IgD-negative memory B cell (primary cell): ENCODE measurements around the gene LTC4S. TPM values are rescaled to one million over a fixed set of nuclear protein-coding genes. Genes with fewer than 3 reads are reported as not detected.

ENCODE experiments used
- H3K27ac Mint-ChIP-seq, 3 donors: one replicate each; pipeline ENCODE4 v1.8.0; 2020 to 2022; ENCODE audit warnings: mild to moderate bottlenecking in 3 of 3, mixed read lengths in 3 of 3, moderate library complexity in 1 of 3
- H3K27me3 Mint-ChIP-seq: one replicate; pipeline ENCODE4 v1.8.0; 2021; ENCODE audit warnings: mixed read lengths
- H3K36me3 Mint-ChIP-seq: one replicate; pipeline ENCODE4 v1.8.0; 2020; ENCODE audit warnings: mild to moderate bottlenecking, mixed read lengths
- H3K4me1 Mint-ChIP-seq, 3 donors: one replicate each; pipeline ENCODE4 v1.8.0; 2020 to 2022; ENCODE audit warnings: mixed read lengths in 3 of 3, mild to moderate bottlenecking in 1 of 3
- H3K4me3 Mint-ChIP-seq, 4 donors: one replicate each; pipeline ENCODE4 v1.8.0; 2020 to 2022; ENCODE audit warnings: mild to moderate bottlenecking in 4 of 4, mixed read lengths in 4 of 4, moderate library complexity in 3 of 4
- H3K9me3 Mint-ChIP-seq, 3 donors: one replicate each; pipeline ENCODE4 v1.8.0; 2020 to 2021; ENCODE audit warnings: mixed read lengths in 3 of 3, mild to moderate bottlenecking in 1 of 3
- polyA plus RNA-seq: library from polyadenylated mRNA; unstranded; fragments of 300-500 nt; fragmentation: Illumina TruSeq; gene quantifications from one replicate; pipeline ENCODE4 v1.2.3, GENCODE V29; 2021

LTC4S gene
- polyA plus RNA-seq, 1 donor from 2014 or later: 0.80 TPM

DNA sequence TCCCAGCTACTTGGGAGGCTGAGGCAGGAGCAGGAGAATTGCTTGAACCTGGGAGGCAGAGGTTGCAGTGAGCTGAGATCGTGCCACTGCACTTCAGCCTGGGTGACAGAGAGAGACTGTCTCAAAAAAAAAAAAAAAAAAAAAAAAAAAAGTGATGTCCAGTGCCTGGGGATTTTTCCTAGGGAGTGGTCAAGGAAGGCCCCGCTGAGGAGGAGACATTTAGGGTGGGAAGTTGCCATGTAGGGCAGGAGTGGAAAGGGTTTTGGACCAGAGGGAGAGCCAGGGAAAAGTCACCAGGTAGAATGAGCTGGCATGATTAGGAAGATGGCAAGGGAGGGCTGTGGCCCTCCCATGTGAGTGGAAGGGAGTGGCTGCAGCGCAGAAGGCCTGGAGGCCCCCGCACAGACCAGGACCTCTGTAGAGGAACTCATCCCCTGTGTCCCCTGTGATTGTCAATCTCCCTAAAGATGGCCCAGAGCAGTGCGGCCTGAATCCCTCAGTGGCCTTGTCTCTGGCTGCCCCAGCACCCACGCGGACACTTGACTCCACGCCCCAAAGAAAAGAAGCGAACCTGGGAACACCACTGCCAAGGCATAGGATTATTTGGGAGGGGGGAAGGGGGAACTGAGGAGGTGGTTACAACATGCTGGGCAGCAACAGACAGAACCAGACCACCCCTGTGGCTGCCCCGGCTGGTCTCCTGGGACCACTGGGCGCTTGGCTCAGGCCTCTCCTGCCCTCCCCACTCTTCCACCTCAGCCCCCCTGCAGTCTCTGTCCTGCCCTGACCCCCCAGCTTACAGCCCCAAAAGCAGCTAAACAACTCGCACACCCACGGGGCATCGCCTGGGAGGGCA lies 24.3 kb downstream of the LTC4S start:
- H3K36me3 Mint-ChIP-seq: no peaks in the 10 kb centered on the region

DNA sequence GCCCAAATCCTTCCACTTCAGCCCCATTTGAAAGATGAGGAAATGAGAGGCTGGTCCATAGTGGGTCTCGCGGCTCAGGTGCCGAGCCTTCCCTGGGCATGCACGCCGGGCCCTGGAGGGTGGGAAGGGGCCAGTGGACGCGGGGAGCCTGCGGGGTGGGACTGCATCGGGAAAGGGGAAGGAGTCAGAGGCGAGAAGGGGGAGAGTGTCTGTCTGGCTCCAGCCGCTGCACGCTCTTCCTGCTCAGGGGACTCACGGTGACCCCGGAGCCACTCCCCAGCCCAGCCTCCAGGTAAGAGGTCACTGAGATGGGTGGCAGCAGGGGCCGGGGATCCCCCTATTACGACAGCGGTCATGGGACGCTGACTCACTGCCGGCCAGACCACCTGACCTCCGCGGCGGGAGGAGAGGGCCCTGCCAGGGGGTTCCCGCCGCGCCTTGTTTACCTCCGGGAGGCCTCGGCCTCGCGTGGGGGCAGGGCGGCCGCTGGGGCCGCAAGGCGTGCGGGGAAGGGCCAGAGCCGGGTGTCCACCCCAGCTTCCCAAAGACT lies 25.0 kb downstream of the LTC4S start:
- Mint-ChIP-seq H3K27me3 (no peaks in the 10 kb centered on the region), H3K4me1 (peaks cover 13 to 29% (median 19%) of the 10 kb centered on the region in 3 donors), H3K27ac (peak overlapping the region; percentile 97 to 100 (median 100)), H3K9me3 (no peaks in the 10 kb centered on the region), H3K36me3 (no peaks in the 10 kb centered on the region), H3K4me3 (peak overlapping the region; percentile 80 to 95 (median 94))

More for the DNA sequence above, 24.3 kb downstream of the LTC4S start:
- no peaks in the 10 kb centered on the region for H3K9me3 Mint-ChIP-seq
- peak overlapping the region; percentile 97 to 100 (median 100) for H3K27ac Mint-ChIP-seq
- H3K4me3 Mint-ChIP-seq: peak overlapping the region; percentile 80 to 95 (median 94)
- H3K27me3 Mint-ChIP-seq: no peaks in the 10 kb centered on the region
- peaks cover 13 to 27% (median 19%) of the 10 kb centered on the region in 3 donors for H3K4me1 Mint-ChIP-seq

DNA sequence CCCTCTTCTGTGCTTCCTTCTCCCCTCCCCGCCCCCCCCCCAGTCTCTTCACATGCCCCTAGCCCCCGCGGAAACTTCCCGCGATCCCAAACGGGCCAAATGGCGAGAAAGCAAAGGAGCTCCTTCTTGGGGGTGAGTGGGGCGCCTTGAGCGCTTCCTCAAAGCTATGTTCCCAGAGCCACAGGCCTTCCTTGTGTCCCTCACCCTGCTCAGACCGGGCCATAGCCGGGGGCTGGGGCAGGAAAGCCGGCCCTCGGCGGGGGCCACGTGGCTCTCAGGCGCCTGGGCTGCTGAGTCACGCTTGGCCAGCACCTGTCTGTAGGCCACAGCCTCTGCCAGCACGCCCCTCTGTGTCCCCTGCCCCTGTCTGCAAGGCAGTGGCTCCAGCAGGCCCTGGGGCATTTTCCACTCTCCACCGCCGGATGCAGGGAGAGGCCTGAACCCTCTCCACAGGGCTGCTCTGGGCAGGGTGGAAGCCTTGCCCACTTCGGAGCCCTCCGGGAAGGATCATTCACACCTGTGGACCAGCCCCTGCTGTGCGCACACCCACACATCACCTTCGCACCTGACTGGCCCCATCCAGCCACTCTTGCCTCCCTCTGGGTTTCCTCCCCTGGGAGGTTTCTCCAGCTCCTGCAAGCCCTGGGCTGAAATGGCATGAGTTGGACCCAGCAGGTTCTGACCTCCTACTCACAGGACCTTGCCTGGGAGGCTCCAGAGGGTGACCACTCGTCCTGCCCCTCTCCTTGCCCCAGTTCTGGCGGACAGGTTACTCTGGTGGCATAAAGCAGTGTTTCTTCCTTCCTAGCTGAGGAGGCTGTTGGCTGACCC lies 25.7 kb downstream of the LTC4S start:
- peaks cover 13 to 30% (median 17%) of the 10 kb centered on the region in 3 donors for H3K4me1 Mint-ChIP-seq
- H3K27me3 Mint-ChIP-seq: no peaks in the 10 kb centered on the region
- H3K4me3 Mint-ChIP-seq: peak overlapping the region; percentile 75 to 94 (median 90)
- H3K27ac Mint-ChIP-seq: peak overlapping the region; percentile 97 to 100 (median 100)
- H3K36me3 Mint-ChIP-seq: no peaks in the 10 kb centered on the region
- no peaks in the 10 kb centered on the region for H3K9me3 Mint-ChIP-seq

DNA sequence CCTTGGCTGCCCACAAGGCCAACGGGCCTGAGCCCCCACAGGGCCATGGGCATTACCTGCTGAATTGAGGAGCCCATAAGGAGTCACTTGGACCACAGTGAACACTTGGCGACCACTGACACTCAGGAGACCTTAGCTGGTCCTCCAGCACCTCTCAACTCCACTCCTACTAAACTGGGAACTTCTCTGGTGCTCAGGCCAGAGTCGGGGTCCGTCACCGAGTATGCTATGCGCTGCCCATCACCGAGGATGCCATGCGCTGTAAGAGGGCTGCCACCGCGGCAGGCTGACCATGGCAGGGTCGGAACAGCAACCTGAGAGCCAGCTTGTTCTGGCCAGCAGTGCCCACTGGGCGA lies 26.3 kb downstream of the LTC4S start:
- Mint-ChIP-seq H3K4me3 (peak overlapping the region; percentile 75 to 94 (median 90)), H3K27ac (peak overlapping the region; percentile 97 to 100 (median 100)), H3K4me1 (peaks cover 13 to 33% (median 15%) of the 10 kb centered on the region in 3 donors), H3K27me3 (no peaks in the 10 kb centered on the region), H3K9me3 (no peaks in the 10 kb centered on the region), H3K36me3 (no peaks in the 10 kb centered on the region)

DNA sequence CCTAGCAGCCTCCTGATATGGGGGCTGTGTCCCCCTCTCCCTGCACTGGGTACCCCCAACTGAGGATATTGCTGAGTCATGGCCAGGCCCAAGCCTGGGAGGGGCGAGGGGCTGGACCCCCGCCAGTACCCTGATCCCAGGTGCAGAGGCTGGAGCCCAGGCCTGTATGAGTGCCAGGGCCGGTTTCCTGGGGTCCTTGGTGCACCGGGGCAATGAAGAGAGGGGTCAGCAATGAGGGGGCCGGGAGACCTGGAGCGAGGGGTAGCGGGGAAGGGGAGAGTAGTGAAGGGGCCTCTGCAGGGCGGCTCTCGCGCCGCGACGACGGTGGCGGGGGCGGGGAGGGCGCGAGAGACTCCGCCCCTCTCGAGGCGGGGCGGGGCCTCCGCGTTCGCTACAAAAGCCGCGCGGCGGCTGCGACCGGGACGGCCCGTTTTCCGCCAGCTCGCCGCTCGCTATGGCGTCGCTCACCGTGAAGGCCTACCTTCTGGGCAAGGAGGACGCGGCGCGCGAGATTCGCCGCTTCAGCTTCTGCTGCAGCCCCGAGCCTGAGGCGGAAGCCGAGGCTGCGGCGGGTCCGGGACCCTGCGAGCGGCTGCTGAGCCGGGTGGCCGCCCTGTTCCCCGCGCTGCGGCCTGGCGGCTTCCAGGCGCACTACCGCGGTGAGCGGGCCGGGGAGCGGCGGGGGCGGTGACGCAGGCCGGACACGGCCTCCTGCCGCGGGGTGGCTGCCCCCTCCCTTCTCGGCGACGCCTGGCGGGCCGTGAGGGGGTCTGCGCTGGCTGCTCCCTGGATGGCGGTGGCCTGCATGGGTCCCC lies 26.9 kb downstream of the LTC4S start, which contains the start of gene SQSTM1:
Gene SQSTM1, plus strand, starts transcription at position 423 of the 815 bp plus-strand sequence. Its CDS starts 32 bp downstream, at position 455.
- Mint-ChIP-seq H3K9me3 (no peaks in the 10 kb centered on the region), H3K27me3 (no peaks in the 10 kb centered on the region), H3K4me1 (peaks cover 13 to 32% (median 18%) of the 10 kb centered on the region in 3 donors), H3K27ac (peak within 1 kb of the TSS; percentile 99 to 100 (median 100)), H3K4me3 (peak within 1 kb of the TSS; percentile 96 to 99 (median 97)), H3K36me3 (no peaks in the 10 kb centered on the region)

DNA sequence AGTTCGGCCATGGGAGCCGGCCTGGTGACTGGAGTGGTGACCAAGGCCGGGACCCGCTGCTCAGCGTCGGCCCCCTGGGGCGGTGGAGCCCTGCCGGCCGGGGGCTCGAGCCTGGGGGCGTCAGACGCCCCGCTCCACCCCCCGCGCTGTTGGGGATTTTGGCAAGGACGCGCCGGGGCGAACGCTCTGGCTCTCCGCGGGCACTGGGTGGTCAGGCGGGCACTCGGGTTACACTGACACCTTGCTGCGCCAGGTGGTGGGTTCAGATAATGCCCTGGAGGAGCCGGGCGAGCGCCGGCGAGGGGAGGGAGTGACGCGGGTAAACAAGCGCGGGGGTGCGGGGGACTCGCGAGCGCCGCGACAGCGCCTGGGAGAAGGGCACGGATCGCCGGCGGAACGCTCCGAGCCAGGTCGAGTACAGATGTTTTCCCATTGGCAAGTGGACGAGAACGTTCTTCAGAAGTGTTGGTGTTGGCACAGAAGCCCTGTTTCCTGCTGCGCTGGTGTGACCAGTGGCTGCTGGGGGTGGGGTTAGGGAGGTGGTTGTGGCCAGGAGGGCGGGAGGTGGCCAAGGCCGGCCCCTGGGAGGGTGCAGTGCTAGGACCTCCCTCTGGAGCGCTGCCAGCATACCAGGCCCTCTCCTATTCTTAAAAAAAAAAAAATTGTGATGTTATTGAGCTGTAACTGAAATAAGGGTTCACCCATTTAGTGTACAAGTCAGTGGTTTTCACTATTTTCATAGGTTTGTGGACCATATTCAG lies 27.7 kb downstream of the LTC4S start:
- H3K4me1 Mint-ChIP-seq: peaks cover 13 to 30% (median 18%) of the 10 kb centered on the region in 3 donors
- no peaks in the 10 kb centered on the region for H3K36me3 Mint-ChIP-seq
- H3K9me3 Mint-ChIP-seq: no peaks in the 10 kb centered on the region
- H3K4me3 Mint-ChIP-seq: peak overlapping the region; percentile 96 to 99 (median 97)
- H3K27ac Mint-ChIP-seq: peak overlapping the region; percentile 99 to 100 (median 100)
- no peaks in the 10 kb centered on the region for H3K27me3 Mint-ChIP-seq

DNA sequence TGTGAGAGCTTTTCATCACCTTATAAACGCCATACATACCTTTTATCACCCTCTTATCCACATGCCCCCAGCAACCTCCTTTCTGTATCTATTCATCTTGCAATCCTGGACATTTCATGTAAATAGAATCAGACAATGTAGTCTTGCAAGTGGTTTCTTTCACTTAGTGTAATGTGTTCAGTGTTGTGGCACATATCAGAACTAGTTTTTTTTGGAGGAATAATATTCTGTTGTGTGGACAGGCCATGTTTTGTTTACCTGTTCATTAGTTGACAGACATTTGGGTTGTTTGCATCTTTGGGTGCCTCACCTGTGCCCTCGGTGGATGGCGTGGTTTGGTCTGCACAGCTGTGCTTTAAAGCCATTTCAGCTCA lies 28.3 kb downstream of the LTC4S start:
- no peaks in the 10 kb centered on the region for H3K9me3 Mint-ChIP-seq
- H3K4me1 Mint-ChIP-seq: peaks cover 15 to 30% (median 18%) of the 10 kb centered on the region in 3 donors
- H3K27ac Mint-ChIP-seq: peak overlapping the region; percentile 99 to 100 (median 100)
- H3K36me3 Mint-ChIP-seq: no peaks in the 10 kb centered on the region
- H3K27me3 Mint-ChIP-seq: no peaks in the 10 kb centered on the region
- peak overlapping the region; percentile 96 to 99 (median 97) for H3K4me3 Mint-ChIP-seq

DNA sequence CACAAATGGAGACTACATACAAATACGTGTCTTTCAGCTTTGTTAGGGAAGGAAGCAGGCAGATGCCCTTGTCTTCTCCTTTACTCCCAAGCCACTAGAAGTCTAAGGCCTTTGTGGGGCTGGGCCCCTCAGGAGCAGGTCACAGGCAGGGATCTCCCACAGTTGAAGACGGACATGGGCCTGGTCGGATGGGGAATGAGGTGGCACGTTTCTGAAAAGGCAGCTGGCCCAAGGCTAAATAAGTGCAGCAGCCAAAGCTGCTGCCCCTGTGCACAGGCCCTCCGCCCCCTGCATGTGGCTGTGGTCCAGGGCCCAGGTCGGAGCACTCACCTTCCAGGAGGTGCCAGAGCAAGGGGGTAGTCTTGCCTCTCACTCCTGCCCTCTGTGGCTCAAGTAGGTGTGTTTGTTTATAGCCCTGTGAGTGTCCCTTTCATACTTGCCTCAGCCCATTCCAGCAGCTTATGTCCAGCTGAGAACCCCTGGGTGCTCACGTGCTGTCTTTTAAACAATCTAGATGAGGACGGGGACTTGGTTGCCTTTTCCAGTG lies 28.7 kb downstream of the LTC4S start:
- Mint-ChIP-seq H3K9me3 (no peaks in the 10 kb centered on the region), H3K4me1 (peaks cover 13 to 30% (median 18%) of the 10 kb centered on the region in 3 donors), H3K4me3 (peak overlapping the region; percentile 25 to 99 (median 96)), H3K36me3 (no peaks in the 10 kb centered on the region), H3K27me3 (no peaks in the 10 kb centered on the region), H3K27ac (peak overlapping the region; percentile 99 to 100 (median 100))

DNA sequence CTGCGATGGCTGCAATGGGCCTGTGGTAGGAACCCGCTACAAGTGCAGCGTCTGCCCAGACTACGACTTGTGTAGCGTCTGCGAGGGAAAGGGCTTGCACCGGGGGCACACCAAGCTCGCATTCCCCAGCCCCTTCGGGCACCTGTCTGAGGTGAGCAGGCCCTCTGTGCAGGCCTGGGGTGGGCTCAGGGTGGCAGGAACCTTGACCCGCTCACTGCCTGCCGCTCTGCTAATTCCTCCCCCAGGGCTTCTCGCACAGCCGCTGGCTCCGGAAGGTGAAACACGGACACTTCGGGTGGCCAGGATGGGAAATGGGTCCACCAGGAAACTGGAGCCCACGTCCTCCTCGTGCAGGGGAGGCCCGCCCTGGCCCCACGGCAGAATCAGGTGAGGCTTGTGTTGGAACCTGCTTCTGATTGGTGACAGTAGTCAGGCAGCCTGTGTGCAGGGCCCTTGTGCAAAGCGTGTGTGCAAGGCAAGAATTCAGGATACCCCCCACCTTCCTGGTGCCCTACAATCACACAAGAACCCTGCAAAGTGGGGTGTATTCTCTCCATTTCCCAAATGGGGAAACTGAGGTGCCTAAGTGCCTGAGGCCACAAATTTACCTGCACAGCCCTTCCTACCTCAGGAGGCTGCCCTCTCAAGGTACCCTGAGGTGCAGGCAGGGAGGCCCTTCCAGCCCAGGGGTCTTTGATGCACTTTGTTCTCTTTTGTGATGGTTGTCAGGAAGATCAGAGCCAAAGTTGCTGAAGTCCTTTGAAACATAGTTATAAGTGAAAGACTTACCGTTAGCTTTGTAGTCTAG lies 30.4 kb downstream of the LTC4S start:
- Mint-ChIP-seq H3K9me3 (no peaks in the 10 kb centered on the region), H3K4me1 (peaks cover 10 to 24% (median 13%) of the 10 kb centered on the region in 3 donors), H3K36me3 (peaks cover 2% of the 10 kb centered on the region), H3K27ac (peak overlapping the region; percentile 50 to 100 (median 93)), H3K27me3 (no peaks in the 10 kb centered on the region), H3K4me3 (peak overlapping the region in 3 of 4 donors; percentile 12 to 74 (median 19))

DNA sequence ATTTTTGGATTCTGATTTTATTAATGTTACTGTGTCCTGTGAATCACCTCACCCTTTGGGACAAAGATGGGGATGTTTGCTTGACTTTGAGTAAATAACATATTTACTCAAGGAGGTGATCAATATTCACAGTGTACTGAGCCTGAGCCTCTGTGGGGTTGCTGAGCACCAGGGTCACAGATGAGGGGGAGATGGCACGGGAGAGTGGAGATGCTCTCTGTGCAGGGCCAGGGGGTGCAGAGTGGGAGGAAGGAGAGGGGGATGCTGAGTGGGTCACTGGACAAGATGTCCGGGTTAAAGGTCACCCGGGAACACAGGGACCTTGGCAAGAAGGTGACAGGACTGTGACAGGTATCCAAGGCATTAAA lies 30.9 kb downstream of the LTC4S start:
- peak overlapping the region in 2 of 4 donors; percentile 19 to 74 for H3K4me3 Mint-ChIP-seq
- peaks cover 10 to 22% (median 13%) of the 10 kb centered on the region in 3 donors for H3K4me1 Mint-ChIP-seq
- H3K27ac Mint-ChIP-seq: peak overlapping the region; percentile 50 to 100 (median 93)
- H3K9me3 Mint-ChIP-seq: no peaks in the 10 kb centered on the region
- no peaks in the 10 kb centered on the region for H3K27me3 Mint-ChIP-seq
- H3K36me3 Mint-ChIP-seq: peaks cover 6% of the 10 kb centered on the region

DNA sequence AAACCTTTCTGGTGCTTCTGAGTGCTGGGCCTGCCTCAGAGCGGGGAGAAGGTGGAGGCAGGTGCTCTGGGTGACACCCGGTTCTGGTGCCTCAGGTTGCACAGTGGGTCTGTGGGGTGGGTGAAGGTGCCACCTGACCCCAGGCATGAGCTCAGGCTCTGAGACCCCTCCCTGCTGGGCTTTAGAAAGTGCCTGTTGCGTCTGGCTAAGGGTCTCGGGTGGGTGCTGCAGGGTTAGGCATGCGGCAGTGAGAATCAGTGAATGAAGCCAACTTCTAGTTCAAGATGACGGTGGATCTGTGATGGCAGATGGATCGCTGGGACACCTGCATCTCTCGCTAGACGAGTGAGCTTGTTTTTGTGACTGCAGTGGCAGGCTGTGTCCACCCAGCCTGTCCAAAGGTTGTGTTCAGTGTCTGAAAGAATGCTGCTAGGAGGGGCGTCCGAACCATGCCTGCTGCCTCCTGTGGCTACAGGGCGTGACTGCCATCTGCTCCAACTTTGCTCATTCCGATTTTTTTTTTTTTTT lies 31.9 kb downstream of the LTC4S start:
- Mint-ChIP-seq H3K27me3 (no peaks in the 10 kb centered on the region), H3K4me1 (peaks cover 9 to 17% (median 10%) of the 10 kb centered on the region in 3 donors), H3K4me3 (peak overlapping the region in 1 of 4 donors; percentile 19), H3K9me3 (no peaks in the 10 kb centered on the region), H3K27ac (peak overlapping the region; percentile 87 to 100 (median 93)), H3K36me3 (peaks cover 6% of the 10 kb centered on the region)

DNA sequence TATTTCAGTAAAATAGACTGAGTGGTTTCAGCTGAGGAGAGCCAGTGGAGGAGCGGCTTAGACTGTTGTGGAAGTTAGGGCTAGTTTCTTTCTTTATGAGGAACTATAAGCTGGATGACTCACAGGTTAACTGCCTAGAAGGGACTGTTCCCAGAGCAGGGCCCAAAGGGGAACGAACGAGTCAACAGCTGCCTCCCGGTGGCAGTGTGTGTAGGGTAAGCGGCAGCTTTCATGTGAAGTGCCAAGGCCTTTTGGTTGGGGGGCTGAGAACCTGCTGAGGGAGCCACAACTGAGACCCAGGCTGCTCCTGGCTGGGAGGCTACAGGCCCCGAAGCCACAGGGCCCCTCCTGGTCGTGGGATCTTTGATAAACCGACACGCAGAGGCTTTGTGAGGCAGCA lies 33.9 kb downstream of the LTC4S start:
- Mint-ChIP-seq H3K27ac (peak overlapping the region in 2 of 3 donors; percentile 64 to 100), H3K9me3 (no peaks in the 10 kb centered on the region), H3K4me1 (peaks cover 2 to 9% (median 4%) of the 10 kb centered on the region in 3 donors), H3K4me3 (peak overlapping the region in 1 of 4 donors; percentile 13), H3K27me3 (no peaks in the 10 kb centered on the region), H3K36me3 (peaks cover 6% of the 10 kb centered on the region)
